Heart left ventricle (tissue), 13 donors: Measurements from ENCODE around the gene PRR29.

Source experiments
- CTCF ChIP-seq, 12 donors: fragments of 200-600 bp; sonication (generic) in 4 of 12; IDR thresholded peaks; one replicate each; pipeline versions ENCODE4 v1.5.0 to v1.8.0; 2018 to 2022; ENCODE audit warnings: antibody characterized with exemption in 12 of 12, mild to moderate bottlenecking in 5 of 12
- POLR2A ChIP-seq, 2 donors: fragments of 450-650 bp; IDR thresholded peaks; one replicate each; pipeline ENCODE4 v1.6.1; 2017; ENCODE audit warnings: antibody characterized with exemption in 2 of 2, mild to moderate bottlenecking in 2 of 2, moderate library complexity in 2 of 2
- donor health status: ischemic (EF 13 %, LVEDD 7.1; RV severe dilation, severe dysfunction).
- donor health status: DM: no; HTN: yes; CAD: no.
- donor health status: DM: no; HTN: no; CAD: no.
- donor health status: ischemic (EF 25% LVEDD 6.9; RV normal size, moderate dysfunction).
- donor health status: ischemic (EF 25% LVEDD 5.7; RV mildly dilated, moderate dysfunction).
- donor health status: ischemic (EF 35%, LVEDD 5.7; RV mildly dilated, moderate dysfunction).
- donor health status: nonischemic (EF 11% LVEDD 7.7; RV severe dilation, severe dysfunction).
- donor health status: DM: yes; HTN: yes; CAD: no.
- donor health status: PGD.
- donor health status: ischemic (EF 29% LVEDD 5.4; RV normal size, mild dysfunction).
- donor health status: nonischemic (EF 23%, LVEDD 6.1; RV moderate dilation, normal function).

GRCh38 chr17:63963123-63963522, 35.0 kb upstream of the PRR29 start:
- TF ChIP-seq POLR2A (IDR thresholded peaks at IDR 0.05) (no peak), CTCF (IDR thresholded peaks at IDR 0.05) (no peak)
